Measurements from ENCODE around the gene BCL2. TPM values are rescaled to one million over a fixed set of nuclear protein-coding genes. Genes with fewer than 3 reads are reported as not detected.

Gene BCL2
- total RNA-seq, 1 experiment from 2014 or later, result 2.5 TPM

- TF ChIP-seq CTCF (IDR thresholded peaks at IDR 0.05 in 2 of 3, conservative IDR thresholded peaks at IDR 0.05 in 1 of 3; ENCODE audit: borderline replicate concordance in 1 of 3, insufficient read depth in 1 of 3, low read depth in 2 of 3, low read length in 2 of 3) (no peak), RAD21 (IDR thresholded peaks at IDR 0.05; ENCODE audit: low read depth) (no peak)
Measured at GRCh38 chr18:63306249-63306648, 13.3 kb downstream of the BCL2 start (continued).

- H4K20me1 ChIP-seq (ENCODE audit: insufficient read depth), result no peaks in the 10 kb centered on the region
- ATAC-seq, result no peak
- no peak for DNase-seq (ENCODE audit: low read depth, low spot score)
- H2AFZ ChIP-seq (ENCODE audit: low read depth, low read length, poor library complexity, severe bottlenecking), result no peak overlapping the region
- H3K9me3 ChIP-seq (ENCODE audit: control insufficient read depth in 1 of 2, insufficient read depth in 1 of 2, low read depth in 1 of 2, low read length in 2 of 2), result no peaks in the 10 kb centered on the region
- no peaks in the 10 kb centered on the region for H3K9me2 ChIP-seq (ENCODE audit: insufficient read depth)
- TF ChIP-seq JUND (IDR thresholded peaks at IDR 0.05) (no peak), EZH2 (IDR thresholded peaks at IDR 0.05) (no peak), YY1 (IDR thresholded peaks at IDR 0.05; ENCODE audit: extremely low read depth, insufficient replicate concordance, low read depth, low read length) (no peak), SP1 (IDR thresholded peaks at IDR 0.05; ENCODE audit: low read depth) (no peak), CTCF (IDR thresholded peaks at IDR 0.05 in 2 of 3, conservative IDR thresholded peaks at IDR 0.05 in 1 of 3; ENCODE audit: borderline replicate concordance in 1 of 3, insufficient read depth in 1 of 3, low read depth in 2 of 3, low read length in 2 of 3) (no peak), CEBPB (IDR thresholded peaks at IDR 0.05; ENCODE audit: low read depth) (no peak), MAX (IDR thresholded peaks at IDR 0.05) (no peak), EZH2phosphoT487 (IDR thresholded peaks at IDR 0.05; ENCODE audit: borderline replicate concordance) (no peak), CBX3 (IDR thresholded peaks at IDR 0.05; ENCODE audit: low read depth) (no peak), ZFX (IDR thresholded peaks at IDR 0.05) (no peak)
- TF ChIP-seq, protein P1, sequence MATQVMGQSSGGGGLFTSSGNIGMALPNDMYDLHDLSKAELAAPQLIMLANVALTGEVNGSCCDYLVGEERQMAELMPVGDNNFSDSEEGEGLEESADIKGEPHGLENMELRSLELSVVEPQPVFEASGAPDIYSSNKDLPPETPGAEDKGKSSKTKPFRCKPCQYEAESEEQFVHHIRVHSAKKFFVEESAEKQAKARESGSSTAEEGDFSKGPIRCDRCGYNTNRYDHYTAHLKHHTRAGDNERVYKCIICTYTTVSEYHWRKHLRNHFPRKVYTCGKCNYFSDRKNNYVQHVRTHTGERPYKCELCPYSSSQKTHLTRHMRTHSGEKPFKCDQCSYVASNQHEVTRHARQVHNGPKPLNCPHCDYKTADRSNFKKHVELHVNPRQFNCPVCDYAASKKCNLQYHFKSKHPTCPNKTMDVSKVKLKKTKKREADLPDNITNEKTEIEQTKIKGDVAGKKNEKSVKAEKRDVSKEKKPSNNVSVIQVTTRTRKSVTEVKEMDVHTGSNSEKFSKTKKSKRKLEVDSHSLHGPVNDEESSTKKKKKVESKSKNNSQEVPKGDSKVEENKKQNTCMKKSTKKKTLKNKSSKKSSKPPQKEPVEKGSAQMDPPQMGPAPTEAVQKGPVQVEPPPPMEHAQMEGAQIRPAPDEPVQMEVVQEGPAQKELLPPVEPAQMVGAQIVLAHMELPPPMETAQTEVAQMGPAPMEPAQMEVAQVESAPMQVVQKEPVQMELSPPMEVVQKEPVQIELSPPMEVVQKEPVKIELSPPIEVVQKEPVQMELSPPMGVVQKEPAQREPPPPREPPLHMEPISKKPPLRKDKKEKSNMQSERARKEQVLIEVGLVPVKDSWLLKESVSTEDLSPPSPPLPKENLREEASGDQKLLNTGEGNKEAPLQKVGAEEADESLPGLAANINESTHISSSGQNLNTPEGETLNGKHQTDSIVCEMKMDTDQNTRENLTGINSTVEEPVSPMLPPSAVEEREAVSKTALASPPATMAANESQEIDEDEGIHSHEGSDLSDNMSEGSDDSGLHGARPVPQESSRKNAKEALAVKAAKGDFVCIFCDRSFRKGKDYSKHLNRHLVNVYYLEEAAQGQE (IDR thresholded peaks at IDR 0.05; ENCODE audit: low read depth), result no peak
- POLR2A ChIA-PET, result no interaction called here
- no peaks in the 10 kb centered on the region for H3K36me3 ChIP-seq (ENCODE audit: control insufficient read depth in 1 of 2, insufficient read depth in 2 of 2, low read length in 2 of 2)
- RAD21 ChIA-PET (ENCODE audit: low non-redundant PET in 1 of 2, low total read pairs in 2 of 2, uncharacterized antibody in 2 of 2, unreplicated experiment in 2 of 2), result no interaction called here
- no TSS peak for BruUV-seq (replicated peaks)
- intact Hi-C loops (cut with micrococcal nuclease), result no loop called here
- H3K27ac ChIP-seq (ENCODE audit: low read depth, low read length), result no peak overlapping the region
- CTCF ChIA-PET, result no interaction called here
- no peaks in the 10 kb centered on the region for H3K4me1 ChIP-seq (ENCODE audit: control insufficient read depth in 1 of 2, insufficient read depth in 2 of 2, low read length in 2 of 2)
- no peaks in the 10 kb centered on the region for H3K79me2 ChIP-seq (ENCODE audit: insufficient read depth, low read length)
- no peak overlapping the region for H3K9ac ChIP-seq (ENCODE audit: low read length)
- H3K4me3 ChIP-seq (replicated peaks in 1 of 2; ENCODE audit: low read depth in 1 of 2, low read length in 2 of 2), result no peak overlapping the region
- H3K27me3 ChIP-seq (ENCODE audit: insufficient read depth, low read length), result no peaks in the 10 kb centered on the region
- H3K4me2 ChIP-seq (ENCODE audit: low read length), result no peak overlapping the region
Measured at GRCh38 chr18:63303547-63303946, 16.0 kb downstream of the BCL2 start.
